Measurements from ENCODE around the gene OAF. TPM values are rescaled to one million over a fixed set of nuclear protein-coding genes. Genes with fewer than 3 reads are reported as not detected.

OAF gene
- total and polyA plus RNA-seq, 10 donors, result 10.6 to 148 (median 73.6) TPM

GRCh38 chr11:120257346-120257745, 46.5 kb downstream of the OAF start:
- Histone ChIP-seq H3K27ac (no peak overlapping the region), H3K4me1 (peaks cover 0 to 8% (median 0%) of the 10 kb centered on the region in 6 donors), H3K4me3 (no peak overlapping the region), H3K9me3 (no peaks in the 10 kb centered on the region), H3K27me3 (replicated peaks in 1 of 7) (peaks cover 0 to 83% (median 27%) of the 10 kb centered on the region in 7 donors), H3K36me3 (no peaks in the 10 kb centered on the region)
- peak; percentile 56 for DNase-seq
- intact Hi-C loops (cut with DNase I; ENCODE audit: low total_unique reads), result no loop called here
- TF ChIP-seq POLR2AphosphoS5 (IDR thresholded peaks at IDR 0.05) (no peak), POLR2A (IDR thresholded peaks at IDR 0.05) (no peak), CTCF (IDR thresholded peaks at IDR 0.05 in 8 of 11, conservative IDR thresholded peaks at IDR 0.05 in 3 of 11) (no peak)
- WGBS, 5 donors, result 74 to 81% (median 78%) methylated on average over 9 of the region's 9 CpGs

- no peaks in the 10 kb centered on the region for H3K9me3 ChIP-seq
- WGBS, 5 donors, result 66 to 75% (median 73%) methylated on average over 3 of the region's 3 CpGs
- intact Hi-C loops (cut with DNase I; ENCODE audit: low total_unique reads), result no loop called here
- no peak for TF ChIP-seq CTCF (IDR thresholded peaks at IDR 0.05 in 8 of 11, conservative IDR thresholded peaks at IDR 0.05 in 3 of 11)
- TF ChIP-seq POLR2AphosphoS5 (IDR thresholded peaks at IDR 0.05), result no peak
- no peak for TF ChIP-seq POLR2A (IDR thresholded peaks at IDR 0.05)
- peak; percentile 48 for DNase-seq
- no peak overlapping the region for H3K27ac ChIP-seq
- H3K4me1 ChIP-seq, result peaks cover 0 to 8% (median 0%) of the 10 kb centered on the region in 6 donors
- H3K36me3 ChIP-seq, result no peaks in the 10 kb centered on the region
- H3K4me3 ChIP-seq, result no peak overlapping the region
- peaks cover 0 to 70% (median 27%) of the 10 kb centered on the region in 7 donors for H3K27me3 ChIP-seq (replicated peaks in 1 of 7)
These were observed 47.8 kb downstream of the OAF start for GRCh38 chr11:120258661-120259060.

GRCh38 chr11:120259241-120259640, 48.4 kb downstream of the OAF start:
- no peak for DNase-seq
- Histone ChIP-seq H3K9me3 (no peaks in the 10 kb centered on the region), H3K4me1 (peaks cover 0 to 8% (median 0%) of the 10 kb centered on the region in 6 donors), H3K27ac (no peak overlapping the region), H3K4me3 (no peak overlapping the region), H3K36me3 (no peaks in the 10 kb centered on the region), H3K27me3 (replicated peaks in 1 of 7) (peaks cover 0 to 65% (median 27%) of the 10 kb centered on the region in 7 donors)
- WGBS, 5 donors, result 81 to 95% (median 93%) methylated on average over 3 of the region's 3 CpGs
- intact Hi-C loops (cut with DNase I; ENCODE audit: low total_unique reads), result no loop called here
- TF ChIP-seq CTCF (IDR thresholded peaks at IDR 0.05 in 8 of 11, conservative IDR thresholded peaks at IDR 0.05 in 3 of 11) (no peak), POLR2A (IDR thresholded peaks at IDR 0.05) (no peak), POLR2AphosphoS5 (IDR thresholded peaks at IDR 0.05) (no peak)

DNA sequence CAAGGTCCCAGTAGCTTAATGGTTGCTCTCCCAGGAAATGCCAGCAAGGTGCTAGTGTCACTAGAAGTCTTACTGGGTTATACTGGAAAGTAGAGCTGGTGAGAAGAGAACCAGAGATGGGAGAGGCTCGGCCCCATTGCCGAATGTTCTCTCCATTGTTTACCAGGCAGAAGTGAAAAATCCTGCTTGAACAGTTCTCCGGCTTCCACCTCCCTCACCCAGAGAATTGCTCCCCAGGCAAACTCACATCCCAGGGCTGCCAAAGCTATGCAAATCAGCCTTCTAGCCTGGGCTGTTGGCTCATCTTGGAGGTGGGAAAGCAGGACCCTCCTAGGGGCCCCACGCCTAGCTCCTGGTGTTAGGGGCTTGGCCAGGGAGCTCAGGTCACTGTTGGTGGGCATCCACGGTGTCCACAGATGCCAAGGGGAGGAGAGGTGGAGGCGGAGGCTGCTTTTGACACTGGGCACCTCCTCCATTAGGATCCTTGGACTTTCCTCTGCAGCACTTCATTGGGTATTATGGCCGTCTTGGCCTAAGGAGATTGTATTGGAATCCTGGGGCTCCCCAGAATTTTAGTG, 49.2 kb downstream of the OAF start:
- H3K4me3 ChIP-seq, result no peak overlapping the region
- no peaks in the 10 kb centered on the region for H3K9me3 ChIP-seq
- no peaks in the 10 kb centered on the region for H3K36me3 ChIP-seq
- peaks cover 0 to 7% (median 0%) of the 10 kb centered on the region in 6 donors for H3K4me1 ChIP-seq
- peak; percentile 52 for DNase-seq
- no peak for TF ChIP-seq POLR2AphosphoS5 (IDR thresholded peaks at IDR 0.05)
- TF ChIP-seq POLR2A (IDR thresholded peaks at IDR 0.05), result no peak
- TF ChIP-seq CTCF (IDR thresholded peaks at IDR 0.05 in 8 of 11, conservative IDR thresholded peaks at IDR 0.05 in 3 of 11), result no peak
- no peak overlapping the region for H3K27ac ChIP-seq
- WGBS, 5 donors, result 76 to 85% (median 80%) methylated on average over 7 of the region's 7 CpGs
- intact Hi-C loops (cut with DNase I; ENCODE audit: low total_unique reads), result no loop called here
- peaks cover 0 to 65% (median 24%) of the 10 kb centered on the region in 7 donors for H3K27me3 ChIP-seq (replicated peaks in 1 of 7)

Measured in spleen (tissue), 11 donors.